ENCODE measurements around the gene NEU2. TPM values are rescaled to one million over a fixed set of nuclear protein-coding genes. Genes with fewer than 3 reads are reported as not detected.

NEU2 gene
- total and polyA plus RNA-seq, 10 of the 15 experiments (the other 5 are each of a cell fraction or from before 2014, with no cell fraction given): not detected

DNA sequence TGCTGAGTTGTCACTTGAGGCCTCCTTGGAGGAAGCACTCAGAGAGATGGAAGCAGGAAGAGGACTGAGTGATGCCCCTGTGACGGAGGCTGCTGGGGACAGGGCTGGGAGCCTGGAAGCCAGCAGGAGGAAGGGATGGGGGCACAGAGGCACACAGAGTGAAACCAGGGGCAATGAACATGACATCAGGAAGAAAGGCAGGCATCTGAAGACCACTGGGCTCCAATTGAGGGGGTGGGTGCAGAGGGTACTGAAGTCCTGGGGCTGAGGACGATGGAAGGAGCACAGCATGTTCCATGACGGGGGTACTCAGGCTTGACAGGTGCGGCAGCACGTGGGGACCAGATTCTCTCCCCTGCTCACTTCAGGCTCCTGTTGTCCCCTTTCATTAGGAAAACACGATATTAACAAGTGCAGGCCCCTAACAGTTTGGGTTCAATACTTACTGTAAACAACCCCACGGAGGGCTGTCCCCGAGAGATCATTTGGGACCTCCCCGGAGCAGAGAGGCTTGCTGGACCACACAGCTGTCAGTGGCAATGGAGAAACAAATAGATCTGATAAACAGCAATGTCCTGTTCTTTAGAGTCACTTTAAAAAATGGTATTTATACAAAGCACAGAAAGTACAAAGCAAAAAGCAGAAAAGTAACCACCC, 36.4 kb downstream of the NEU2 start (continued):
- TF ChIP-seq, protein P1, sequence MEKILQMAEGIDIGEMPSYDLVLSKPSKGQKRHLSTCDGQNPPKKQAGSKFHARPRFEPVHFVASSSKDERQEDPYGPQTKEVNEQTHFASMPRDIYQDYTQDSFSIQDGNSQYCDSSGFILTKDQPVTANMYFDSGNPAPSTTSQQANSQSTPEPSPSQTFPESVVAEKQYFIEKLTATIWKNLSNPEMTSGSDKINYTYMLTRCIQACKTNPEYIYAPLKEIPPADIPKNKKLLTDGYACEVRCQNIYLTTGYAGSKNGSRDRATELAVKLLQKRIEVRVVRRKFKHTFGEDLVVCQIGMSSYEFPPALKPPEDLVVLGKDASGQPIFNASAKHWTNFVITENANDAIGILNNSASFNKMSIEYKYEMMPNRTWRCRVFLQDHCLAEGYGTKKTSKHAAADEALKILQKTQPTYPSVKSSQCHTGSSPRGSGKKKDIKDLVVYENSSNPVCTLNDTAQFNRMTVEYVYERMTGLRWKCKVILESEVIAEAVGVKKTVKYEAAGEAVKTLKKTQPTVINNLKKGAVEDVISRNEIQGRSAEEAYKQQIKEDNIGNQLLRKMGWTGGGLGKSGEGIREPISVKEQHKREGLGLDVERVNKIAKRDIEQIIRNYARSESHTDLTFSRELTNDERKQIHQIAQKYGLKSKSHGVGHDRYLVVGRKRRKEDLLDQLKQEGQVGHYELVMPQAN (conservative IDR thresholded peaks at IDR 0.05): peak; percentile 48; the same call in 1 of the 2 replicates
- TF ChIP-seq HCFC1 (IDR thresholded peaks at IDR 0.05; ENCODE audit: low read length): no peak
- TF ChIP-seq, protein P2, sequence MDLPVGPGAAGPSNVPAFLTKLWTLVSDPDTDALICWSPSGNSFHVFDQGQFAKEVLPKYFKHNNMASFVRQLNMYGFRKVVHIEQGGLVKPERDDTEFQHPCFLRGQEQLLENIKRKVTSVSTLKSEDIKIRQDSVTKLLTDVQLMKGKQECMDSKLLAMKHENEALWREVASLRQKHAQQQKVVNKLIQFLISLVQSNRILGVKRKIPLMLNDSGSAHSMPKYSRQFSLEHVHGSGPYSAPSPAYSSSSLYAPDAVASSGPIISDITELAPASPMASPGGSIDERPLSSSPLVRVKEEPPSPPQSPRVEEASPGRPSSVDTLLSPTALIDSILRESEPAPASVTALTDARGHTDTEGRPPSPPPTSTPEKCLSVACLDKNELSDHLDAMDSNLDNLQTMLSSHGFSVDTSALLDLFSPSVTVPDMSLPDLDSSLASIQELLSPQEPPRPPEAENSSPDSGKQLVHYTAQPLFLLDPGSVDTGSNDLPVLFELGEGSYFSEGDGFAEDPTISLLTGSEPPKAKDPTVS (IDR thresholded peaks at IDR 0.05; ENCODE audit: low read depth, low read length): no peak
- TF ChIP-seq RELB (IDR thresholded peaks at IDR 0.05; ENCODE audit: low read depth): no peak
- TF ChIP-seq ZNF217 (IDR thresholded peaks at IDR 0.05): no peak
- no peak; the same call in 1 of the 2 replicates for TF ChIP-seq FOXK2 (IDR thresholded peaks at IDR 0.05)
- TF ChIP-seq, protein P3, sequence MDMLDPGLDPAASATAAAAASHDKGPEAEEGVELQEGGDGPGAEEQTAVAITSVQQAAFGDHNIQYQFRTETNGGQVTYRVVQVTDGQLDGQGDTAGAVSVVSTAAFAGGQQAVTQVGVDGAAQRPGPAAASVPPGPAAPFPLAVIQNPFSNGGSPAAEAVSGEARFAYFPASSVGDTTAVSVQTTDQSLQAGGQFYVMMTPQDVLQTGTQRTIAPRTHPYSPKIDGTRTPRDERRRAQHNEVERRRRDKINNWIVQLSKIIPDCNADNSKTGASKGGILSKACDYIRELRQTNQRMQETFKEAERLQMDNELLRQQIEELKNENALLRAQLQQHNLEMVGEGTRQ (IDR thresholded peaks at IDR 0.05; ENCODE audit: borderline replicate concordance, low read depth, low read length): no peak
- peak; percentile 18 to 62; a peak in 1 of 4 replicates for TF ChIP-seq IKZF2 (IDR thresholded peaks at IDR 0.05)
- TF ChIP-seq RELA (IDR thresholded peaks at IDR 0.05; ENCODE audit: borderline replicate concordance, partially characterized antibody): no peak
- peak; percentile 54 for TF ChIP-seq MXI1 (IDR thresholded peaks at IDR 0.05; ENCODE audit: low read depth, low read length)
- TF ChIP-seq DPF2 (IDR thresholded peaks at IDR 0.05): peak; percentile 57; the same call in 1 of the 2 replicates
- TF ChIP-seq BCLAF1 (IDR thresholded peaks at IDR 0.05): no peak
- TF ChIP-seq RCOR1 (conservative IDR thresholded peaks at IDR 0.05; ENCODE audit: low read depth, low read length): no peak
- TF ChIP-seq HDGF (IDR thresholded peaks at IDR 0.05): peak; percentile 56; the same call in 1 of the 2 replicates
- TF ChIP-seq ZNF274 (IDR thresholded peaks at IDR 0.05; ENCODE audit: insufficient read depth, insufficient read length): no peak
- TF ChIP-seq MEF2A (IDR thresholded peaks at IDR 0.05; ENCODE audit: insufficient read depth, low read depth, low read length): no peak
- TF ChIP-seq CREB1 (IDR thresholded peaks at IDR 0.05; ENCODE audit: low read depth): no peak
- peak; percentile 58 for TF ChIP-seq IKZF1 (conservative IDR thresholded peaks at IDR 0.05)
- TF ChIP-seq WRNIP1 (IDR thresholded peaks at IDR 0.05; ENCODE audit: borderline replicate concordance, low read depth, low read length): no peak
- no peak for TF ChIP-seq BACH1 (IDR thresholded peaks at IDR 0.05; ENCODE audit: borderline replicate concordance)
- TF ChIP-seq ZZZ3 (IDR thresholded peaks at IDR 0.05; ENCODE audit: control insufficient read depth, insufficient read length, low read depth): no peak
- TF ChIP-seq RAD51 (IDR thresholded peaks at IDR 0.05): peak; percentile 9; the same call in 1 of the 2 replicates
- TF ChIP-seq EED (IDR thresholded peaks at IDR 0.05; ENCODE audit: low read depth): 0 out of 2 replicates have a peak, but pooled peaks have one; percentile 23
